Panc1 (cell line): ENCODE measurements around the gene FBXO9. TPM values are rescaled to one million over a fixed set of nuclear protein-coding genes. Genes with fewer than 3 reads are reported as not detected.

ENCODE experiments used
- ATAC-seq: fragments of 200-7000 bp; cut with Tn5 transposase; 2 replicates; pipeline ENCODE4 v1.9.1; 2020; ENCODE audit warnings: mild to moderate bottlenecking, moderate library complexity
- BruUV-seq: library from RNA; stranded (reverse); fragments of 400-500 nt; replicated peaks from 2 replicates; lab custom pipeline; 2021; lab: Mats Ljungman, UMichigan
- CTCF ChIA-PET: fragments of 300-600 bp; sonication (Branson Sonifier 250); formaldehyde crosslinking; loops from one replicate; lab custom pipeline; 2022; ENCODE audit warnings: antibody characterized with exemption; lab: Charles Lee
- POLR2A ChIA-PET: fragments of 300-600 bp; sonication (Branson Sonifier 250); formaldehyde crosslinking; loops from one replicate; lab custom pipeline; 2022; ENCODE audit warnings: antibody characterized with exemption; lab: Charles Lee
- DNase-seq: peaks from one replicate; pipeline ENCODE4 v3.0.0-alpha.2; 2010; ENCODE audit warnings: low read depth, low spot score
- H3K27ac ChIP-seq: 2 replicates; pipeline ENCODE4 v1.5.1; 2011; ENCODE audit warnings: mild to moderate bottlenecking, low read length, inconsistent platforms
- H3K27me3 ChIP-seq: fragments of 200-500 bp; sonication (Bioruptor generic); 2 replicates; pipeline ENCODE4 v1.6.0; 2014; ENCODE audit warnings: low read length, inconsistent platforms; ENCODE audit not compliant: control insufficient read depth, insufficient read depth
- H3K36me3 ChIP-seq: fragments of 200-500 bp; sonication (Bioruptor generic); 2 replicates; pipeline ENCODE4 v1.5.1; 2014; ENCODE audit warnings: inconsistent platforms, mild to moderate bottlenecking, low read length, moderate library complexity; ENCODE audit not compliant: control insufficient read depth, insufficient read depth
- H3K4me1 ChIP-seq: 2 replicates; pipeline ENCODE4 v1.5.1; 2011; ENCODE audit warnings: inconsistent platforms, mild to moderate bottlenecking, low read length, moderate library complexity; ENCODE audit not compliant: control insufficient read depth, insufficient read depth
- H3K4me3 ChIP-seq, 2 experiments: 2 replicates each; pipeline ENCODE4 v1.5.1; 2011 to 2012; ENCODE audit warnings: low read depth in 2 of 2, low read length in 2 of 2, mild to moderate bottlenecking in 2 of 2, inconsistent platforms in 1 of 2, moderate library complexity in 1 of 2
- H3K9me3 ChIP-seq: fragments of 200-500 bp; sonication (Bioruptor generic); 2 replicates; pipeline ENCODE4 v1.5.1; 2014; ENCODE audit warnings: low read depth, mild to moderate bottlenecking, inconsistent platforms, low read length, moderate library complexity; ENCODE audit not compliant: control insufficient read depth, insufficient read depth
- POLR2AphosphoS5 ChIP-seq: IDR thresholded peaks from 2 replicates; pipeline ENCODE4 v1.6.1; 2012; ENCODE audit warnings: mild to moderate bottlenecking, low read depth, low read length, moderate library complexity
- SIN3A ChIP-seq: IDR thresholded peaks from 2 replicates; pipeline ENCODE4 v1.6.1; 2012; ENCODE audit warnings: low read depth, mild to moderate bottlenecking, low read length, moderate library complexity, borderline replicate concordance; ENCODE audit not compliant: insufficient read depth
- TCF7L2 ChIP-seq: IDR thresholded peaks from 2 replicates; pipeline ENCODE4 v1.6.1; 2011; ENCODE audit warnings: mild to moderate bottlenecking, low read depth, low read length, inconsistent platforms
- in situ Hi-C: cut with HindIII; loops from 2 replicates; pipeline ENCODE4 v1.10.0; 2016; ENCODE audit warnings: low sequenced_read_pairs, low pct_unique_long_range_greater_than_20kb
- intact Hi-C: fragments of 100-400 bp; cut with micrococcal nuclease; formaldehyde crosslinking; loops from one replicate; pipeline ENCODE4 v1.10.0; 2022; ENCODE audit not compliant: unreplicated experiment
- total RNA-seq: library from RNA; stranded (reverse); gene quantifications from one replicate; pipeline ENCODE4 v1.2.1, GENCODE V29; 2021; ENCODE audit not compliant: unreplicated experiment
- TF ChIP-seq, protein P1 (sequence below), 2 experiments: IDR thresholded peaks; 2 replicates each; pipeline ENCODE4 v1.6.1; 2011 to 2012; ENCODE audit warnings: low read depth in 2 of 2, control low read depth in 1 of 2, low read length in 1 of 2, mild to moderate bottlenecking in 1 of 2, moderate library complexity in 1 of 2; ENCODE audit not compliant: insufficient read depth in 1 of 2
- TF ChIP-seq, protein P2 (sequence below): fragments of 450-650 bp; IDR thresholded peaks from 2 replicates; pipeline ENCODE4 v1.5.1; 2017; ENCODE audit warnings: mild to moderate bottlenecking

Gene FBXO9
- total RNA-seq, 1 experiment from 2014 or later: 60.0 TPM

DNA sequence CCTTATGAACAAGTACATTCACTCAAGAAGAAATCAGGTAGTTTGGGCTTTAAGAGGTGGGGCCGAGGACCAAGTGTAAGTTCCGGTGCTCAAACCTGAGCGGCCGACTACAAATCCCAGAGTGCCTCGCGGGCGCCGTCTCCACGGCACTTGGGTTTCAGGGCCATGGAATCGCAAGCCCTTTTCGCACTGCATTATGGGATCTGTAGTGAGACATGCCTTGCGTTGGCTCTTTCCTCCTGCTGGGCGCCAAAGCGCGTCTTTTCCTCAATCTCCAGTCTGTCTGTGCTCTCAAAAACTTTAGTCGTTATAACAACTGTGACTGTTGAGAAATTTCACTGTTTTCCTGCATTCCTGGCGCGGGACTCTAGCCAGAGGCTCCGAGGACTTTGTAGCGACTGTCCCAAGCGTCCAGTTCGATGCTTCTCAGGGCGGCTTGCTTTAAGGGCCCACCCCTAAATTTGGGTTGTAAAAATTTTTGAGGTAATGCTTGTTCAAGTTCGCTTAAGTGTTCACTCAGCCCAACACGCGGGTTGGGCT is 408 bp upstream of the FBXO9 start:
- Histone ChIP-seq H3K9me3 (no peaks in the 10 kb centered on the region), H3K27me3 (no peaks in the 10 kb centered on the region), H3K4me3 (peak overlapping the region; percentile 69 to 84), H3K27ac (peak overlapping the region; percentile 90), H3K36me3 (peaks cover 3% of the 10 kb centered on the region; the same call in 1 of the 2 replicates), H3K4me1 (peaks cover 20% of the 10 kb centered on the region)
- no TSS peak for BruUV-seq
- ChIA-PET CTCF (no interaction called here), POLR2A (interaction anchor here (0.6 kb wide), 1 partner anchor 52 kb away, joined by 11 read pairs; no protein-coding TSS in a partner anchor)
- DNase-seq: peak; percentile 95
- TF ChIP-seq, protein P1, sequence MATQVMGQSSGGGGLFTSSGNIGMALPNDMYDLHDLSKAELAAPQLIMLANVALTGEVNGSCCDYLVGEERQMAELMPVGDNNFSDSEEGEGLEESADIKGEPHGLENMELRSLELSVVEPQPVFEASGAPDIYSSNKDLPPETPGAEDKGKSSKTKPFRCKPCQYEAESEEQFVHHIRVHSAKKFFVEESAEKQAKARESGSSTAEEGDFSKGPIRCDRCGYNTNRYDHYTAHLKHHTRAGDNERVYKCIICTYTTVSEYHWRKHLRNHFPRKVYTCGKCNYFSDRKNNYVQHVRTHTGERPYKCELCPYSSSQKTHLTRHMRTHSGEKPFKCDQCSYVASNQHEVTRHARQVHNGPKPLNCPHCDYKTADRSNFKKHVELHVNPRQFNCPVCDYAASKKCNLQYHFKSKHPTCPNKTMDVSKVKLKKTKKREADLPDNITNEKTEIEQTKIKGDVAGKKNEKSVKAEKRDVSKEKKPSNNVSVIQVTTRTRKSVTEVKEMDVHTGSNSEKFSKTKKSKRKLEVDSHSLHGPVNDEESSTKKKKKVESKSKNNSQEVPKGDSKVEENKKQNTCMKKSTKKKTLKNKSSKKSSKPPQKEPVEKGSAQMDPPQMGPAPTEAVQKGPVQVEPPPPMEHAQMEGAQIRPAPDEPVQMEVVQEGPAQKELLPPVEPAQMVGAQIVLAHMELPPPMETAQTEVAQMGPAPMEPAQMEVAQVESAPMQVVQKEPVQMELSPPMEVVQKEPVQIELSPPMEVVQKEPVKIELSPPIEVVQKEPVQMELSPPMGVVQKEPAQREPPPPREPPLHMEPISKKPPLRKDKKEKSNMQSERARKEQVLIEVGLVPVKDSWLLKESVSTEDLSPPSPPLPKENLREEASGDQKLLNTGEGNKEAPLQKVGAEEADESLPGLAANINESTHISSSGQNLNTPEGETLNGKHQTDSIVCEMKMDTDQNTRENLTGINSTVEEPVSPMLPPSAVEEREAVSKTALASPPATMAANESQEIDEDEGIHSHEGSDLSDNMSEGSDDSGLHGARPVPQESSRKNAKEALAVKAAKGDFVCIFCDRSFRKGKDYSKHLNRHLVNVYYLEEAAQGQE (IDR thresholded peaks at IDR 0.05; ENCODE audit: insufficient read depth in 1 of 2, low read depth in 2 of 2, low read length in 1 of 2): no peak
- TF ChIP-seq, protein P2, sequence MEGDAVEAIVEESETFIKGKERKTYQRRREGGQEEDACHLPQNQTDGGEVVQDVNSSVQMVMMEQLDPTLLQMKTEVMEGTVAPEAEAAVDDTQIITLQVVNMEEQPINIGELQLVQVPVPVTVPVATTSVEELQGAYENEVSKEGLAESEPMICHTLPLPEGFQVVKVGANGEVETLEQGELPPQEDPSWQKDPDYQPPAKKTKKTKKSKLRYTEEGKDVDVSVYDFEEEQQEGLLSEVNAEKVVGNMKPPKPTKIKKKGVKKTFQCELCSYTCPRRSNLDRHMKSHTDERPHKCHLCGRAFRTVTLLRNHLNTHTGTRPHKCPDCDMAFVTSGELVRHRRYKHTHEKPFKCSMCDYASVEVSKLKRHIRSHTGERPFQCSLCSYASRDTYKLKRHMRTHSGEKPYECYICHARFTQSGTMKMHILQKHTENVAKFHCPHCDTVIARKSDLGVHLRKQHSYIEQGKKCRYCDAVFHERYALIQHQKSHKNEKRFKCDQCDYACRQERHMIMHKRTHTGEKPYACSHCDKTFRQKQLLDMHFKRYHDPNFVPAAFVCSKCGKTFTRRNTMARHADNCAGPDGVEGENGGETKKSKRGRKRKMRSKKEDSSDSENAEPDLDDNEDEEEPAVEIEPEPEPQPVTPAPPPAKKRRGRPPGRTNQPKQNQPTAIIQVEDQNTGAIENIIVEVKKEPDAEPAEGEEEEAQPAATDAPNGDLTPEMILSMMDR: no peak
- TF ChIP-seq POLR2AphosphoS5 (0 out of 2 replicates have a peak, but pooled peaks have one; percentile 37), SIN3A (no peak), TCF7L2 (0 out of 2 replicates have a peak, but pooled peaks have one; percentile 43)
- in situ Hi-C loops (no loop called here), intact Hi-C loops (no loop called here)
- peak; percentile 88 for ATAC-seq

DNA sequence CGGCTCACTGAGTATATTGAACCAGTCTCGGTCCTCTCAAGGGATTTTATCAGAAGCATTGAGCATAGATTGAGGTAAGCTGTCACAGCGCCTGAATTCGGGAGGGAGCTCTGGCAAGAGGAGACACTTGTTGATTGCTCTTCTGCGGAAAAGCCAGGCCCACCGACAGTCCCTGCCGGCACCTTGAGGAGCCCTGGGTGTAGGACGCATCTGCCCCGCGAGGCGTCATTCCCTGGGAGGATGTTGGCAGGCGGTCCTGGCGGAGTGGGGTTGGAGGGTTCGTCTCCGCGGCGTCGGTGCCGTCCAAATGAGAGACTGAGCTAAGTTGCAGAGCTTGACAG is 843 bp downstream of the FBXO9 start:
- peaks cover 15% of the 10 kb centered on the region for H3K4me1 ChIP-seq
- H3K9me3 ChIP-seq: no peaks in the 10 kb centered on the region
- ATAC-seq (no peak), DNase-seq (no peak)
- BruUV-seq: no TSS peak
- peaks cover 3% of the 10 kb centered on the region; the same call in 1 of the 2 replicates for H3K36me3 ChIP-seq
- POLR2A ChIA-PET: no interaction called here
- intact Hi-C loops (no loop called here), in situ Hi-C loops (no loop called here)
- CTCF ChIA-PET: no interaction called here
- no peaks in the 10 kb centered on the region for H3K27me3 ChIP-seq
- peak overlapping the region; percentile 78 for H3K27ac ChIP-seq
- TF ChIP-seq TCF7L2: no peak
- TF ChIP-seq SIN3A: 0 out of 2 replicates have a peak, but pooled peaks have one; percentile 21
- peak overlapping the region; percentile 69 to 84 for H3K4me3 ChIP-seq
